Pancreas (tissue), 10 donors: Measurements from ENCODE around the gene MATK. TPM values are rescaled to one million over a fixed set of nuclear protein-coding genes. Genes with fewer than 3 reads are reported as not detected.

Experiments
- ATAC-seq, 4 donors: fragments of 200-7000 bp; cut with Tn5 transposase; one replicate each; pipeline versions ENCODE4 v1.8.0 to v1.9.1; 2020; ENCODE audit warnings: mild to moderate bottlenecking in 4 of 4, moderate library complexity in 4 of 4
- DNase-seq, 6 donors: peaks; one replicate each; pipeline ENCODE4 v3.0.0-alpha.2; 2020
- FAIRE-seq: peaks from 2 replicates; lab custom pipeline; 2012; peaks lifted over from hg19 to GRCh38; lab: Jason Lieb, UNC
- H3K27ac ChIP-seq, 4 donors: fragments of 200-600 bp; sonication (generic); 1 replicate in 3 of 4; 2 replicates in 1 of 4; pipeline versions ENCODE4 v1.5.0 to v1.8.0; 2020
- H3K27me3 ChIP-seq, 4 donors: fragments of 200-600 bp; one replicate each; pipeline ENCODE4 v1.8.0; 2021
- H3K36me3 ChIP-seq, 3 donors: fragments of 200-600 bp; sonication (generic) in 1 of 3; one replicate each; pipeline versions ENCODE4 v1.5.0 to v1.8.0; 2020 to 2021
- H3K4me1 ChIP-seq, 3 donors: fragments of 200-600 bp; one replicate each; pipeline ENCODE4 v1.8.0; 2021
- H3K4me3 ChIP-seq, 4 donors: fragments of 200-600 bp; sonication (generic) in 2 of 4; one replicate each; pipeline versions ENCODE4 v1.5.0 to v1.8.0; 2020 to 2021
- H3K9me3 ChIP-seq, 4 donors: fragments of 200-600 bp; one replicate each; pipeline ENCODE4 v1.8.0; 2021
- WGBS, 2 donors: extraction: QIAGEN DNeasy Blood & Tissue Kit; methylation state at CpG; one replicate each; pipeline ENCODE4 v1.1.7; 2013; 5-methylcytosine and 5-hydroxymethylcytosine counted together
- intact Hi-C, 3 donors: fragments of 100-400 bp; cut with DNase I; formaldehyde crosslinking; loops; one replicate each; pipeline versions ENCODE4 v1.11.1 to v1.14.2; 2022
- polyA plus RNA-seq, 2 donors: library from polyadenylated mRNA; stranded (reverse); fragments of 200-250 nt; gene quantifications; one replicate each; pipeline ENCODE4 v1.2.3, GENCODE V29; 2013
- total RNA-seq, 6 donors: library from RNA; stranded (reverse); fragmentation: NEBNext Ultra II Directional in 4 of 6; extraction: Animal tissue kit (Norgen Biotek cat#: 25700) in 4 of 6; gene quantifications; one replicate each; pipeline versions ENCODE4 v1.2.1 to v1.2.4, GENCODE V29; 2021 to 2023
- TF ChIP-seq, protein P1 (sequence below), 4 donors: fragments of 200-600 bp; sonication (generic) in 3 of 4; IDR thresholded peaks; one replicate each; pipeline versions ENCODE4 v1.5.0 to v1.8.0; 2021; ENCODE audit warnings: antibody characterized with exemption in 4 of 4
- donor health status: healthy with polysubstance abuse.
- donor health status: DM: no; HTN: no; CAD: no; lungs with moderate emphysema.
- donor health status: DM: no; HTN: no; CAD: no.
- donor health status: control.
- donor health status: control.
- donor health status: Bipolar disorder and iron deficiency.
- donor health status: DM: yes; HTN: yes; CAD: no.
- donor health status: DM: no; HTN: no; CAD: no.
- donor health status: DM: no; HTN: no; CAD: no.
- donor health status: DM: yes; HTN: yes; CAD: no.

MATK gene
- total and polyA plus RNA-seq, 8 donors, result 0.69 to 3.9 (median 1.7) TPM; not detected in 2

DNA sequence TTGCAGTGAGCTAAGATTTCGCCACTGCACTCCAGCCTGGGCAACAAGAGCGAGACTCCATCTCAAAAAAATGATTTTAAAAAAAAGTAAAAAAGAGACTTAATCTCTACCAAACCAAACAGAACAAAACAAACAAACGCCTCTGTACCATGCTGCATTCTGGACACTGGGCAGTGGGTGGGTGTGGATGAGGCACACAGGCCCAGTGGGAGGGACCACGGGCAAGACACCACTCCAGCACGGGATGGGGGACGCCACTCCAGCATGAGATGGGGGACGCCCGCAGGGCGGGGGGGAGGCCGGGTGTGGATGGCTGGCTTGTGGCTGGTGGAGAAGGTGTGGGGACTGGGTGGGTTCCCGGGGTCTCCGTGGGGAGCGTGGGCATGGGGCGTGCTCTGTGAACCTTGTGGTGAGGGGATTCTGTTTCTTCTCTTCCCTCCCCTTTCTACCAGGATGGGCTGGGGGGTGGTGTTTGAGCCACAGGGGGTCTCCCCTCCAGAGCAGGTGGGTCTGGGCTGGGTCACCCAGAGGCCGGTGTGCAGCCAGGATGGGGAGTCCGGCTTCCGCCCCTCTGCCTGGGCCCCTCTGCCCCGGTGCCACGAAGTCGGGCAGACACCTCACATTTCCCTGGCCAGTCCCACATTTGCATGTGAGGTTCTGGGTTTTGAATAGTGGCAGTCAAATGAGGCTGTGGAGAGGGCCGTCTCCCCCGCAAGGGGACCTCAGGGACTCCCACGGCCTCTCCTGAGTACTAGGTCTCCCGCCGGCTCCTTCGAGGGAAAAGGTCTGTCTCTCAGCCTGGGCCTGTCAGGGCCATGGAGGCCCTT, 23.9 kb upstream of the MATK start:
- ATAC-seq (no peak), DNase-seq (peak in 1 of 6 donors; percentile 51), FAIRE-seq (no peak)
- WGBS, 2 donors, result 59 to 72% methylated on average over 24 to 26 of the region's 26 CpGs
- Histone ChIP-seq H3K9me3 (no peaks in the 10 kb centered on the region), H3K27me3 (no peaks in the 10 kb centered on the region), H3K4me1 (no peaks in the 10 kb centered on the region), H3K4me3 (no peak overlapping the region), H3K27ac (no peak overlapping the region), H3K36me3 (no peaks in the 10 kb centered on the region)
- TF ChIP-seq, protein P1, sequence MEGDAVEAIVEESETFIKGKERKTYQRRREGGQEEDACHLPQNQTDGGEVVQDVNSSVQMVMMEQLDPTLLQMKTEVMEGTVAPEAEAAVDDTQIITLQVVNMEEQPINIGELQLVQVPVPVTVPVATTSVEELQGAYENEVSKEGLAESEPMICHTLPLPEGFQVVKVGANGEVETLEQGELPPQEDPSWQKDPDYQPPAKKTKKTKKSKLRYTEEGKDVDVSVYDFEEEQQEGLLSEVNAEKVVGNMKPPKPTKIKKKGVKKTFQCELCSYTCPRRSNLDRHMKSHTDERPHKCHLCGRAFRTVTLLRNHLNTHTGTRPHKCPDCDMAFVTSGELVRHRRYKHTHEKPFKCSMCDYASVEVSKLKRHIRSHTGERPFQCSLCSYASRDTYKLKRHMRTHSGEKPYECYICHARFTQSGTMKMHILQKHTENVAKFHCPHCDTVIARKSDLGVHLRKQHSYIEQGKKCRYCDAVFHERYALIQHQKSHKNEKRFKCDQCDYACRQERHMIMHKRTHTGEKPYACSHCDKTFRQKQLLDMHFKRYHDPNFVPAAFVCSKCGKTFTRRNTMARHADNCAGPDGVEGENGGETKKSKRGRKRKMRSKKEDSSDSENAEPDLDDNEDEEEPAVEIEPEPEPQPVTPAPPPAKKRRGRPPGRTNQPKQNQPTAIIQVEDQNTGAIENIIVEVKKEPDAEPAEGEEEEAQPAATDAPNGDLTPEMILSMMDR (IDR thresholded peaks at IDR 0.05), result no peak
- intact Hi-C loops, result loop anchor here in 1 of 3 donors (10.0 kb wide), 1 partner anchor 135 kb away; no protein-coding TSS in a partner anchor

DNA sequence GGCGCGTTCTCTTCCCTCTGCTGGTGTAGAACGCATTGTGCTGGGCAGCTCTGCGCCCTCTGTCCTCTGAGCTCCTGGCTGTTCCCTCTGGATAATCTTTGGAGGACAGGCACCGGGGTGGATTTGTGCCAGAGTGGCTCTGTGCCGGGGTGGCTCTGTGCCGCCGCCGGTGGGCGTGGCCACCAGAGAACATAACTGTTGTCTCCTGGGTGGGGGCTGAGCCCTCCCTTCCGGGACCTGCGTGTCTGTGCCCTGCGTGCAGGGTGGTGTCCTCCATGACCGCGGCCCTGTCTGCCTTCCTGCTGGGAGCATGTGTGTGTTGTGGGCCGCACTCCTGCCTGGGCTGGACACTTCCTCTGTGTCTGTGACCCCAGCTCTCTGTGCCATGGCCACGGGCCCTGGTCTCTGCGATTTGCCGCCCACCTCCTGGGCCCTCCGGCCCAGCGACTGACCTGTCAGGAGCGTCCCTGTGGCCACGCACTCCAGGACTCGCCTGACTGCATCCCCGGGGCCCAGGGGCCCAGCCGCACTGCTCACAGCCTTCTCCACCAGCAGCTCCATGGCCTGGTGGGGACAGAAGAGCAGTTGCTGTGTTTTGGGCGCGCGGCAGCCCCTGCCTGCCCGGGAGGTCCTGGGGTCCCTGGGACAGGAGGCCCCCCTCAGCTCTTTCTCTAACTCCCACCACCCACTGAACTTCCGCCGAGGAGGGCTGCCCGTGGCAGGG, 22.4 kb upstream of the MATK start:
- DNase-seq (peak in 1 of 6 donors; percentile 62), ATAC-seq (no peak), FAIRE-seq (no peak)
- TF ChIP-seq, protein P1 (IDR thresholded peaks at IDR 0.05), result no peak
- Histone ChIP-seq H3K9me3 (no peaks in the 10 kb centered on the region), H3K27ac (no peak overlapping the region), H3K36me3 (no peaks in the 10 kb centered on the region), H3K4me1 (no peaks in the 10 kb centered on the region), H3K27me3 (no peaks in the 10 kb centered on the region), H3K4me3 (no peak overlapping the region)
- WGBS, 2 donors, result 73 to 79% methylated on average over 32 to 33 of the region's 33 CpGs
- intact Hi-C loops, result no loop called here

DNA sequence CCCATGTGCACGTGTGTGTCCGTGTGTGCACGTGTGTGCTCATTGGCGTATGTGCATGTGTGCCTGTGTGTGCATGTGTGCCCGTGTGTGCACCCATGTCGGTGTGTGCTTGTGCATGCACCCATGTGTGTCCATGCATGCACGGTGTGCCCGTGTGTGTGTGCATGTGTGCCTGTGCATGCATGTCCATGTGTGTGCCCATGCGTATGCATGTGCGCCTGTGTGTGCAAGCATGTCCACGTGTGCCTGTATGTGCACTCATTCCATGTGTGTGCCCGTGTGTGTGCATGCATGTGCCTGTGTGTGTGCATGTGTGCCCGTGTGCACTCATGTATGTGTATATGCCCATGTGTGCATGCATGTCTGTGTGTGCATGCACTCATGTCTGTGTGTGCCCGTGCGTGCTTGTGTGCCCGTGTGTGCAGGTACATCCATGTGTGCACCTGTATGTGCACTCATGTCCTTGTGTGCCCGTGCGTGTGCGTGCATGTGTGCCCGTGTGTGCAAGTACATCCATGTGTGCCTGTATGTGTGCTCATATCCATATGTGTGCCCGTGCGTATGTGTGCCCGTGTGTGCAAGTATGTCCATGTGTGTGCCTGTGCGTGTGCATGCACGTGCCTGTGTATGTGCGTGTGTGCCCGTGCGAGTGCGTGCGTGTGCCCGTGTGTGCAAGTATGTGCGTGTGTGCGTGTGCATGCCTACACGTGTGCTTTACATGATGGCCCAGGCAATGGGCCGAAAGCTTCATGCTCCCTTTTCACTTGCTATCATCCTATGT, 21.6 kb upstream of the MATK start:
- Histone ChIP-seq H3K9me3 (no peaks in the 10 kb centered on the region), H3K27ac (no peak overlapping the region), H3K27me3 (no peaks in the 10 kb centered on the region), H3K4me1 (no peaks in the 10 kb centered on the region), H3K4me3 (no peak overlapping the region), H3K36me3 (no peaks in the 10 kb centered on the region)
- no peak for ATAC-seq
- DNase-seq, result no peak
- 86 to 89% methylated on average over 35 of the region's 35 CpGs for WGBS, 2 donors
- TF ChIP-seq, protein P1 (IDR thresholded peaks at IDR 0.05), result no peak
- intact Hi-C loops, result no loop called here
- no peak for FAIRE-seq

DNA sequence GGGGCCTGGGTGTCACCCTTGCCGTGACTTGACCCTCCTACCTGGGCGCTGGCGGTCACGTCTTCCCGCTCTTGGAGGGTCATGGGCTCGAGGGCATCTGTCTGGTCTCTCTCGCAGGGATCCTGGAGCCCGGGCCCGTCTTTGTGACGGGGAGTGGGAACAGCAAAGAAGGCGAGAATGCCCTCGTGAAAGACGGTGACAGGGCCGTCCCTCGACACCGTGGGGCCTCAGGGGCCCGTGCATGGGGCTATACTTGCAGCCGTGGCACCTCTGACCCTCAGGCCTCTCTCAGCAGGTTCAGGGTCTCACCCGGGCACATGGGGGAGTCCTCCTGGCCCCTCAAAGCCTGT, 20.9 kb upstream of the MATK start:
- DNase-seq (peak in 1 of 6 donors; percentile 46), ATAC-seq (no peak), FAIRE-seq (no peak)
- Histone ChIP-seq H3K27ac (no peak overlapping the region), H3K36me3 (no peaks in the 10 kb centered on the region), H3K9me3 (no peaks in the 10 kb centered on the region), H3K4me3 (no peak overlapping the region), H3K27me3 (no peaks in the 10 kb centered on the region), H3K4me1 (no peaks in the 10 kb centered on the region)
- intact Hi-C loops, result no loop called here
- TF ChIP-seq, protein P1 (IDR thresholded peaks at IDR 0.05), result no peak
- WGBS, 2 donors, result 69 to 72% methylated on average over 19 of the region's 19 CpGs
